GM23338 (cell line): ENCODE data around the gene FAM117A. TPM values are rescaled to one million over a fixed set of nuclear protein-coding genes. Genes with fewer than 3 reads are reported as not detected.

Source experiments
- ATAC-seq: fragments of 200-7000 bp; cut with Tn5 transposase; 3 replicates; pipeline ENCODE4 v1.9.1; 2020
- DNase-seq: peaks from one replicate; pipeline ENCODE4 v3.0.0-alpha.2; 2015; ENCODE audit warnings: low spot score
- H2AFZ ChIP-seq: fragments of 200-600 bp; sonication (generic); 2 replicates; pipeline ENCODE4 v1.8.0; 2016; ENCODE audit warnings: antibody characterized with exemption, mild to moderate bottlenecking, moderate library complexity
- H3F3A ChIP-seq: fragments of 200-600 bp; sonication (generic); replicated peaks from 2 replicates; pipeline ENCODE4 v1.8.0; 2017; ENCODE audit warnings: antibody characterized with exemption, mixed run types, low read depth
- H3K27ac ChIP-seq: fragments of 200-600 bp; sonication (generic); 2 replicates; pipeline ENCODE4 v1.6.1; 2016; ENCODE audit warnings: low read depth
- H3K27me3 ChIP-seq: fragments of 200-600 bp; sonication (generic); 2 replicates; pipeline ENCODE4 v1.8.0; 2016; ENCODE audit warnings: mild to moderate bottlenecking, mixed run types, moderate library complexity; ENCODE audit not compliant: insufficient read depth
- H3K36me3 ChIP-seq: fragments of 200-600 bp; sonication (generic); 2 replicates; pipeline ENCODE4 v1.8.0; 2016; ENCODE audit warnings: mild to moderate bottlenecking; ENCODE audit not compliant: insufficient read depth
- H3K4me1 ChIP-seq: fragments of 200-600 bp; sonication (generic); 2 replicates; pipeline ENCODE4 v1.8.0; 2016; ENCODE audit warnings: mild to moderate bottlenecking, moderate library complexity; ENCODE audit not compliant: insufficient read depth
- H3K4me2 ChIP-seq: fragments of 200-600 bp; sonication (generic); 2 replicates; pipeline ENCODE4 v1.7.1; 2017; ENCODE audit warnings: mixed run types
- H3K4me3 ChIP-seq: fragments of 200-600 bp; sonication (generic); 2 replicates; pipeline ENCODE4 v1.6.1; 2016; ENCODE audit warnings: mixed run types
- H3K79me2 ChIP-seq: fragments of 200-600 bp; sonication (generic); replicated peaks from 2 replicates; pipeline ENCODE4 v1.8.0; 2017; ENCODE audit warnings: mild to moderate bottlenecking; ENCODE audit not compliant: insufficient read depth
- H3K9me2 ChIP-seq: fragments of 200-600 bp; sonication (generic); 2 replicates; pipeline ENCODE4 v1.8.0; 2017; ENCODE audit not compliant: insufficient read depth
- H4K20me1 ChIP-seq: fragments of 200-600 bp; sonication (generic); replicated peaks from 2 replicates; pipeline ENCODE4 v1.8.0; 2017; ENCODE audit warnings: mild to moderate bottlenecking; ENCODE audit not compliant: insufficient read depth
- H3K27ac Mint-ChIP-seq: 2 replicates; pipeline ENCODE4 v1.8.0; 2020; ENCODE audit warnings: inconsistent platforms, mild to moderate bottlenecking, moderate library complexity, mixed read lengths
- H3K27me3 Mint-ChIP-seq: 3 replicates; pipeline ENCODE4 v1.8.0; 2022; ENCODE audit warnings: low read depth, mild to moderate bottlenecking, moderate library complexity, mixed read lengths, inconsistent platforms; ENCODE audit not compliant: insufficient read depth, poor library complexity
- H3K36me3 Mint-ChIP-seq: 3 replicates; pipeline ENCODE4 v1.8.0; 2021; ENCODE audit warnings: low read depth, mild to moderate bottlenecking, inconsistent platforms, moderate library complexity, mixed read lengths
- H3K4me1 Mint-ChIP-seq: 3 replicates; pipeline ENCODE4 v1.8.0; 2020; ENCODE audit warnings: mild to moderate bottlenecking, inconsistent platforms, mixed read lengths
- H3K4me3 Mint-ChIP-seq: 3 replicates; pipeline ENCODE4 v1.8.0; 2021; ENCODE audit warnings: moderate library complexity, mild to moderate bottlenecking, inconsistent platforms, mixed read lengths
- H3K9me3 Mint-ChIP-seq: 3 replicates; pipeline ENCODE4 v1.8.0; 2020; ENCODE audit warnings: moderate library complexity, mild to moderate bottlenecking, inconsistent platforms, mixed read lengths
- ETS1 ChIP-seq: IDR thresholded peaks from 2 replicates; pipeline ENCODE4 v1.6.1; 2016; ENCODE audit warnings: antibody characterized with exemption
- EZH2 ChIP-seq: fragments of 200-600 bp; sonication (generic); IDR thresholded peaks from one replicate; pipeline ENCODE4 v1.8.0; 2017; ENCODE audit warnings: antibody characterized with exemption, mild to moderate bottlenecking, low read depth; ENCODE audit not compliant: unreplicated experiment
- EZH2phosphoT487 ChIP-seq: fragments of 200-600 bp; sonication (generic); IDR thresholded peaks from one replicate; pipeline ENCODE4 v1.8.1; 2018; ENCODE audit warnings: antibody characterized with exemption; ENCODE audit not compliant: unreplicated experiment
- JUNB ChIP-seq: IDR thresholded peaks from one replicate; pipeline ENCODE4 v1.6.1; 2016; ENCODE audit warnings: antibody characterized with exemption; ENCODE audit not compliant: unreplicated experiment
- POLR2AphosphoS5 ChIP-seq: IDR thresholded peaks from 2 replicates; pipeline ENCODE4 v1.6.1; 2016; ENCODE audit warnings: antibody characterized with exemption, low read depth
- ZNF114 ChIP-seq: fragments of 250-450 bp; sonication (Bioruptor Pico); IDR thresholded peaks from 2 replicates; pipeline ENCODE4 v1.5.0; 2020; ENCODE audit warnings: mild to moderate bottlenecking, moderate library complexity
- polyA plus RNA-seq: library from polyadenylated mRNA; unstranded; fragments of >200 nt; fragmentation: Nextera tagmentation; extraction: Ambion mirVana; gene quantifications from 2 replicates; pipeline ENCODE4 v1.2.1, GENCODE V29; 2016
- total RNA-seq: library from RNA; depleted of rRNA; stranded (reverse); fragments of >200 nt; shearing (Covaris generic); gene quantifications from 2 replicates; pipeline ENCODE4 v1.2.3, GENCODE V29; 2014
- TF ChIP-seq, protein P1 (sequence below): fragments of 250-450 bp; sonication (Bioruptor Pico); IDR thresholded peaks from 2 replicates; pipeline ENCODE4 v1.5.0; 2020; ENCODE audit warnings: mild to moderate bottlenecking, moderate library complexity

The FAM117A gene
- total and polyA plus RNA-seq, 2 experiments from 2014 or later: 21.3 to 46.4 TPM

DNA sequence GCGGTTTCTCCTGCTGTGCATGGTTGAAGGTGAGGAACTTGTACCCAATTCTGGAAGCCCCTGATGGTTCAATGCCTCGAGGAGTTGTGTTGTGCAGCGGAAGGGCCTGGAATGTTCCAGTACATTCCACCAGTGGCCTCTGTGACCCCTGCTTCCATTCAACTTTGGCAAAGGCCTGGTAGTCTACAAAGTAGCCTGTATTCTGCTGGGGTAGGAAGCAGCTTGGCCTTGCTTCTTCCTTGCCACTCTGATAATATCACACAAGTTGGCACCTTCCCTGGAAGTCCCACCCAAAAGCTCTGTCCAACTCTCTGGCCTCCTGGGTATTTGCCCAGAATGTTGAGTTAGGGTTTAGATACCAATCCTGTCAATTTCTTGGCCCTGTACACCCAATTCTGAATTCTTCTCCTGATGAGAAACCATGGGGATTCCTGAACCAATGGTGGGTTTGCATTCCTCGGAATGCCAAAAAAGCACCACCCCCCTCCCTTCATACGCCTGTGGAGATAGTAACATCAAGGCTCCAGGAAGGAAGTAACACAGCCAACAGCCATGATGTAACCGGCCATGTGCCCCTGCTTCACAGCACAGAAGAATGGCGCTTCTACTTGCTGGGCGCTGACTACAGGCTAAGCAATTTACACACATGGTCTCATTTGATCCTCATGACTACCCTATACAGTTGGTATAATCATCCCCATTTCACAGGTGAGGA lies 11.8 kb upstream of the FAM117A start:
- H3K4me3 Mint-ChIP-seq: no peak overlapping the region
- DNase-seq (peak; percentile 38), ATAC-seq (no peak; the same call in 2 of the 3 replicates)
- H3K27me3 ChIP-seq: no peaks in the 10 kb centered on the region
- peaks cover 6% of the 10 kb centered on the region for H3K4me1 Mint-ChIP-seq
- H3K36me3 Mint-ChIP-seq: no peaks in the 10 kb centered on the region
- H3K27ac Mint-ChIP-seq: no peak overlapping the region
- H4K20me1 ChIP-seq: no peaks in the 10 kb centered on the region
- no peaks in the 10 kb centered on the region for H3K36me3 ChIP-seq
- TF ChIP-seq EZH2 (no peak), EZH2phosphoT487 (no peak)
- H3F3A ChIP-seq: no peaks in the 10 kb centered on the region
- H3K27ac ChIP-seq: no peak overlapping the region
- no peak overlapping the region for H3K4me3 ChIP-seq
- H3K27me3 Mint-ChIP-seq: peaks cover 11% of the 10 kb centered on the region
- no peaks in the 10 kb centered on the region for H3K9me2 ChIP-seq
- H3K79me2 ChIP-seq: no peaks in the 10 kb centered on the region
- H2AFZ ChIP-seq: no peak overlapping the region
- no peaks in the 10 kb centered on the region for H3K9me3 Mint-ChIP-seq
- no peak overlapping the region for H3K4me2 ChIP-seq
- no peaks in the 10 kb centered on the region for H3K4me1 ChIP-seq

DNA sequence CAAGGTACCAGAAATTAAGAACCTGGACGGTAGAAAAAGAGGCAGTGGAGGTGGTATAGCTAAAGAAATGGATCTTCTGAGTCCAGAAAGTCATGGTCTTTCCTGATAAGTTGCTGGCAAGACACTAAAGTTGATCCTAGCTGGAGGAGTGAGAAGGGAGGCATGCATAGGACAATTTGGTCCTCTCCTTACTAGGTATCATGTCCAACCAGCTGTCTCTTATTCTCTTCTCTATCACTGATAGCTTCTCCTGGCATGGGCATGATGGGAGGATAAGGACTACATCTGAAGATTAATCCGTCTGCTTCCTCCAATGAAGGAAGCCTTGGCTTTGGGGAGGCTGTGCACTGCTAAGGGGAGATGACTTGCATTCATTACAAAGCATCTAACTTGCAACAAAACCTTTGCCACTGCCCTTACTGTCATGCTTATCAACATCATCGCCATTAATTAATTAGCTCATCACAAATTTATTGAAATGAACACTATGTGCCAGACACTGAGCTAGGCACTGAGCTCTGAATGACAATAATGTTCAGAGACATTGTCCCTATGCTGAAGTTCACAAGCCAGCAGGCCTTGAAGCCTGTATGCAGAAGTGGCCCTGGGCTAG lies 3.1 kb upstream of the FAM117A start:
- Mint-ChIP-seq H3K9me3 (no peaks in the 10 kb centered on the region; the same call in 2 of the 3 replicates), H3K27me3 (peaks cover 8% of the 10 kb centered on the region), H3K27ac (no peak overlapping the region), H3K36me3 (no peaks in the 10 kb centered on the region; the same call in 2 of the 3 replicates), H3K4me1 (peaks cover 17% of the 10 kb centered on the region), H3K4me3 (no peak overlapping the region)
- Histone ChIP-seq H3K4me1 (peaks cover 8% of the 10 kb centered on the region; the same call in 1 of the 2 replicates), H3F3A (no peaks in the 10 kb centered on the region), H3K27ac (no peak overlapping the region), H3K9me2 (no peaks in the 10 kb centered on the region), H3K79me2 (peaks cover 14% of the 10 kb centered on the region), H3K27me3 (no peaks in the 10 kb centered on the region), H3K36me3 (no peaks in the 10 kb centered on the region), H4K20me1 (peaks cover 8% of the 10 kb centered on the region), H3K4me2 (no peak overlapping the region), H2AFZ (no peak overlapping the region), H3K4me3 (no peak overlapping the region)
- ATAC-seq: no peak
- DNase-seq: no peak
- no peak for TF ChIP-seq ETS1

DNA sequence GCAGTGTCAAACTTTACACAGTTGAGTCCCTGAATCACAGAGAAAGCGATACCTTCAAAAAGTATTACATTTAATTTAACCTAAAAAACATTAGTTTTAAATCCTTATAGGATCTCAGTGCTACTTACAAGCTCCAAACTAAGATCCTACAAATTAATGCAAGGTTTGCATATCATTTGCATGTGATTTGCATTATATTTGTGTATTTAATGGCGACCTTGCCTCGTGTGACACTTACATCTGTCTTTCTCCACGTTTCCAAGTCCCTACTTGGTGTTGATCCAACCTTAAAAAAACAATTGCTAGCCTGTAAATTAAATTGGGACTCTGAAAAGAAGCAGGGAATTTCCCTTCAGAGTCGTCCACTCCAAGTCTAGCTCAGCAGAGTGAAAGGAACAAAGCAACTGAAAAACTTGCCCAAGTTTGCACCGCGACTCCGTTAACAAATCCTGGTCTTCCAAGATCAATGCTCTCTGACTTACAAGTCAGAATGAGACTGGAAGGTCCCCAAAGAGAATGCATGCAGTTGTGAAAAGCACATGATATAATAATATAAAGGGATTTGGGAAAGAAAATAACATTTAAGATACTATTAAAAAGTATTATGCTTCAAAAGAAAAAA lies 739 bp upstream of the FAM117A start:
- Histone ChIP-seq H3F3A (no peaks in the 10 kb centered on the region), H3K27ac (no peak overlapping the region), H3K79me2 (peaks cover 38% of the 10 kb centered on the region), H3K9me2 (no peaks in the 10 kb centered on the region), H3K4me2 (peak overlapping the region; percentile 60), H3K27me3 (no peaks in the 10 kb centered on the region), H3K36me3 (no peaks in the 10 kb centered on the region), H3K4me3 (peak overlapping the region; percentile 40), H2AFZ (peak overlapping the region; percentile 1; the same call in 1 of the 2 replicates), H3K4me1 (peaks cover 31% of the 10 kb centered on the region), H4K20me1 (peaks cover 29% of the 10 kb centered on the region)
- DNase-seq (peak; percentile 31), ATAC-seq (no peak)
- H3K4me1 Mint-ChIP-seq: peaks cover 37% of the 10 kb centered on the region
- no peaks in the 10 kb centered on the region; the same call in 2 of the 3 replicates for H3K9me3 Mint-ChIP-seq
- no peaks in the 10 kb centered on the region; the same call in 2 of the 3 replicates for H3K36me3 Mint-ChIP-seq
- H3K27me3 Mint-ChIP-seq: peaks cover 11% of the 10 kb centered on the region
- peak overlapping the region; percentile 68 for H3K4me3 Mint-ChIP-seq
- peak overlapping the region; percentile 89 for H3K27ac Mint-ChIP-seq
- no peak for TF ChIP-seq JUNB
- TF ChIP-seq, protein P1, sequence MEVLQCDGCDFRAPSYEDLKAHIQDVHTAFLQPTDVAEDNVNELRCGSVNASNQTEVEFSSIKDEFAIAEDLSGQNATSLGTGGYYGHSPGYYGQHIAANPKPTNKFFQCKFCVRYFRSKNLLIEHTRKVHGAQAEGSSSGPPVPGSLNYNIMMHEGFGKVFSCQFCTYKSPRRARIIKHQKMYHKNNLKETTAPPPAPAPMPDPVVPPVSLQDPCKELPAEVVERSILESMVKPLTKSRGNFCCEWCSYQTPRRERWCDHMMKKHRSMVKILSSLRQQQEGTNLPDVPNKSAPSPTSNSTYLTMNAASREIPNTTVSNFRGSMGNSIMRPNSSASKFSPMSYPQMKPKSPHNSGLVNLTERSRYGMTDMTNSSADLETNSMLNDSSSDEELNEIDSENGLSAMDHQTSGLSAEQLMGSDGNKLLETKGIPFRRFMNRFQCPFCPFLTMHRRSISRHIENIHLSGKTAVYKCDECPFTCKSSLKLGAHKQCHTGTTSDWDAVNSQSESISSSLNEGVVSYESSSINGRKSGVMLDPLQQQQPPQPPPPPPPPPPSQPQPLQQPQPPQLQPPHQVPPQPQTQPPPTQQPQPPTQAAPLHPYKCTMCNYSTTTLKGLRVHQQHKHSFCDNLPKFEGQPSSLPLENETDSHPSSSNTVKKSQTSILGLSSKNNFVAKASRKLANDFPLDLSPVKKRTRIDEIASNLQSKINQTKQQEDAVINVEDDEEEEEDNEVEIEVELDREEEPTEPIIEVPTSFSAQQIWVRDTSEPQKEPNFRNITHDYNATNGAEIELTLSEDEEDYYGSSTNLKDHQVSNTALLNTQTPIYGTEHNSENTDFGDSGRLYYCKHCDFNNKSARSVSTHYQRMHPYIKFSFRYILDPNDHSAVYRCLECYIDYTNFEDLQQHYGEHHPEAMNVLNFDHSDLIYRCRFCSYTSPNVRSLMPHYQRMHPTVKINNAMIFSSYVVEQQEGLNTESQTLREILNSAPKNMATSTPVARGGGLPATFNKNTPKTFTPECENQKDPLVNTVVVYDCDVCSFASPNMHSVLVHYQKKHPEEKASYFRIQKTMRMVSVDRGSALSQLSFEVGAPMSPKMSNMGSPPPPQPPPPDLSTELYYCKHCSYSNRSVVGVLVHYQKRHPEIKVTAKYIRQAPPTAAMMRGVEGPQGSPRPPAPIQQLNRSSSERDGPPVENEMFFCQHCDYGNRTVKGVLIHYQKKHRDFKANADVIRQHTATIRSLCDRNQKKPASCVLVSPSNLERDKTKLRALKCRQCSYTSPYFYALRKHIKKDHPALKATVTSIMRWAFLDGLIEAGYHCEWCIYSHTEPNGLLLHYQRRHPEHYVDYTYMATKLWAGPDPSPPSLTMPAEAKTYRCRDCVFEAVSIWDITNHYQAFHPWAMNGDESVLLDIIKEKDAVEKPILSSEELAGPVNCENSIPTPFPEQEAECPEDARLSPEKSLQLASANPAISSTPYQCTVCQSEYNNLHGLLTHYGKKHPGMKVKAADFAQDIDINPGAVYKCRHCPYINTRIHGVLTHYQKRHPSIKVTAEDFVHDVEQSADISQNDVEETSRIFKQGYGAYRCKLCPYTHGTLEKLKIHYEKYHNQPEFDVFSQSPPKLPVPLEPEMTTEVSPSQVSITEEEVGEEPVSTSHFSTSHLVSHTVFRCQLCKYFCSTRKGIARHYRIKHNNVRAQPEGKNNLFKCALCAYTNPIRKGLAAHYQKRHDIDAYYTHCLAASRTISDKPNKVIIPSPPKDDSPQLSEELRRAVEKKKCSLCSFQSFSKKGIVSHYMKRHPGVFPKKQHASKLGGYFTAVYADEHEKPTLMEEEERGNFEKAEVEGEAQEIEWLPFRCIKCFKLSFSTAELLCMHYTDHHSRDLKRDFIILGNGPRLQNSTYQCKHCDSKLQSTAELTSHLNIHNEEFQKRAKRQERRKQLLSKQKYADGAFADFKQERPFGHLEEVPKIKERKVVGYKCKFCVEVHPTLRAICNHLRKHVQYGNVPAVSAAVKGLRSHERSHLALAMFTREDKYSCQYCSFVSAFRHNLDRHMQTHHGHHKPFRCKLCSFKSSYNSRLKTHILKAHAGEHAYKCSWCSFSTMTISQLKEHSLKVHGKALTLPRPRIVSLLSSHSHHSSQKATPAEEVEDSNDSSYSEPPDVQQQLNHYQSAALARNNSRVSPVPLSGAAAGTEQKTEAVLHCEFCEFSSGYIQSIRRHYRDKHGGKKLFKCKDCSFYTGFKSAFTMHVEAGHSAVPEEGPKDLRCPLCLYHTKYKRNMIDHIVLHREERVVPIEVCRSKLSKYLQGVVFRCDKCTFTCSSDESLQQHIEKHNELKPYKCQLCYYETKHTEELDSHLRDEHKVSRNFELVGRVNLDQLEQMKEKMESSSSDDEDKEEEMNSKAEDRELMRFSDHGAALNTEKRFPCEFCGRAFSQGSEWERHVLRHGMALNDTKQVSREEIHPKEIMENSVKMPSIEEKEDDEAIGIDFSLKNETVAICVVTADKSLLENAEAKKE (CRISPR knock-in tag): no peak
- TF ChIP-seq POLR2AphosphoS5: no peak
- no peak for TF ChIP-seq EZH2phosphoT487
- no peak for TF ChIP-seq ZNF114
